Activated CD4-positive, alpha-beta T cell treated with anti-CD3 and anti-CD28 coated beads, Interleukin-2, amount 10 ng/mL, durations not matched to agents 7 days and 5 days (primary cell): Measurements from ENCODE around the gene RPEL1. TPM values are rescaled to one million over a fixed set of nuclear protein-coding genes. Genes with fewer than 3 reads are reported as not detected.

Experiments used
- CTCF ChIA-PET: fragments of 350-600 bp; sonication (Branson Sonifier 250); formaldehyde crosslinking; loops from one replicate; lab custom pipeline; 2021; ENCODE audit warnings: antibody characterized with exemption; lab: Charles Lee
- POLR2A ChIA-PET: fragments of 350-600 bp; sonication (Branson Sonifier 250); formaldehyde crosslinking; loops from one replicate; lab custom pipeline; 2021; ENCODE audit warnings: antibody characterized with exemption; lab: Charles Lee
- DNase-seq: peaks from one replicate; pipeline ENCODE4 v3.0.0-alpha.2; 2020
- H3K27ac Mint-ChIP-seq: one replicate; pipeline ENCODE4 v1.8.0; 2021; ENCODE audit warnings: mild to moderate bottlenecking, moderate library complexity, mixed read lengths
- H3K27me3 Mint-ChIP-seq: one replicate; pipeline ENCODE4 v1.8.0; 2021; ENCODE audit warnings: mixed read lengths
- H3K36me3 Mint-ChIP-seq: one replicate; pipeline ENCODE4 v1.8.0; 2021; ENCODE audit warnings: low read depth, mixed read lengths
- H3K4me1 Mint-ChIP-seq: one replicate; pipeline ENCODE4 v1.8.0; 2021; ENCODE audit warnings: mixed read lengths
- H3K4me3 Mint-ChIP-seq: one replicate; pipeline ENCODE4 v1.8.0; 2021; ENCODE audit warnings: mild to moderate bottlenecking, moderate library complexity, mixed read lengths
- H3K9me3 Mint-ChIP-seq: one replicate; pipeline ENCODE4 v1.8.0; 2021; ENCODE audit warnings: mixed read lengths
- total RNA-seq, 2 experiments: library from RNA; stranded (reverse); gene quantifications; one replicate each; pipeline ENCODE4 v1.2.3, GENCODE V29; 2021

RPEL1 gene
- total RNA-seq, 2 experiments from 2014 or later, result not detected

DNA sequence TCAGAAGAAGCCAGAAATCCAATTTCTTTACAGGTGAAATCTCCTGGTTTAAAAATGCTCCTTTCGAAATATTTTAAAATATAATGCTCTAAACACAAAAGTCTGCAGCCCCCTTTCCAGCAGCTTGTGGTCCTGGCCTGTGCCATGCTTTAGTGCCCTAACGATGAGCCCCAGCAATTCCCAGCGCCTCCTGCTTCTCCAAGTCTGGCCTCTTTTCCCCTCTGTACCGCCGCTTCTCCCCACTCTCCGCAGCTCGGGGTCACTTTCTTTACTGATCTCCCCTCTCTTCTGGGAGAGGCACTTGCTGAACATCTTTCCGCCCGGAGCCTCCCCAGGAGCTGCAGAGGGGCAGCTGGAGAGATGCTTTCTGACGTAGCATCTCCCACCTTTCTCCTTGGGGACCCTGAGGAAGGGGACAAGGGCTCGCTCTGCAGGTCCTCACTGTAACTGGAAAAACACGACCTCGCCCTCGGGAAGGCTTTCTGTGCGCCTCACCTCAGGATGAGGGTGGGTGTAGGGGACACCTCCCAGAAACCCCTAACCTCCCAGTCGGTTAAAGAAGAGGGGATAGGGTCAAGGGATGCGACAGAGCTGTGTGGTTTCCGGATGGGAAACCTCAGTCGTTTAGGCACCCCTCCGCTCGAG is 30.7 kb downstream of the RPEL1 start:
- no peak overlapping the region for H3K27ac Mint-ChIP-seq
- H3K9me3 Mint-ChIP-seq, result peaks cover 7% of the 10 kb centered on the region
- H3K36me3 Mint-ChIP-seq, result no peaks in the 10 kb centered on the region
- H3K4me1 Mint-ChIP-seq, result peaks cover 13% of the 10 kb centered on the region
- no peak for DNase-seq
- peaks cover 54% of the 10 kb centered on the region for H3K27me3 Mint-ChIP-seq
- POLR2A ChIA-PET, result no interaction called here
- peak overlapping the region; percentile 50 for H3K4me3 Mint-ChIP-seq
- CTCF ChIA-PET, result interaction anchor here (1.3 kb wide), 1 partner anchor 358 kb away, joined by 6 read pairs; the partner anchor contains the start of gene CNNM2

DNA sequence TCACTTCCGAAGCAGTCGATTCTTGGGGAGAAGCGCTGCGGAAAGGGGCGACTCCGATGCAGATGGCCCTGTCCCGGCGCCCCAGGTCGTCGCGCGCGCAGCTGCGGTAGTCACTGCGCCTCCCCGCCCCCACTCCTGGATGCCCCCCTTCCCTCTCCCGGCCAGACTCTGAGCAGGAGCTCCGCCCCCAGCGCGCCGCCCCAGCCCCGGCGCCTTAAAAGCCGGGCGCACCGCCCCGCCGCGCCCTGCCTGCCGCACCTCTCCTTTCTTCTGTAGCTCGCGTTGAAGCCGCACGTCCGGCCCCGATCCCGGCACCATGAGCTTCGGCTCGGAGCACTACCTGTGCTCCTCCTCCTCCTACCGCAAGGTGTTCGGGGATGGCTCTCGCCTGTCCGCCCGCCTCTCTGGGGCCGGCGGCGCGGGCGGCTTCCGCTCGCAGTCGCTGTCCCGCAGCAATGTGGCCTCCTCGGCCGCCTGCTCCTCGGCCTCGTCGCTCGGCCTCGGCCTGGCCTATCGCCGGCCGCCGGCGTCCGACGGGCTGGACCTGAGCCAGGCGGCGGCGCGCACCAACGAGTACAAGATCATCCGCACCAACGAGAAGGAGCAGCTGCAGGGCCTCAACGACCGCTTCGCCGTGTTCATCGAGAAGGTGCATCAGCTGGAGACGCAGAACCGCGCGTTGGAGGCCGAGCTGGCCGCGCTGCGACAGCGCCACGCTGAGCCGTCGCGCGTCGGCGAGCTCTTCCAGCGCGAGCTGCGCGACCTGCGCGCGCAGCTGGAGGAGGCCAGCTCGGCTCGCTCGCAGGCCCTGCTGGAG is 31.4 kb downstream of the RPEL1 start, which contains the start of gene INA:
TSS of gene INA (plus strand) at position 243 of the 817 bp plus-strand sequence. CDS start at position 317, 74 bp downstream.
- CTCF ChIA-PET, result interaction anchor here (1.3 kb wide), 1 partner anchor 359 kb away, joined by 6 read pairs; the partner anchor contains the start of gene CNNM2
- H3K36me3 Mint-ChIP-seq, result no peaks in the 10 kb centered on the region
- peak within 1 kb of the TSS; percentile 50 for H3K4me3 Mint-ChIP-seq
- peaks cover 7% of the 10 kb centered on the region for H3K9me3 Mint-ChIP-seq
- H3K27ac Mint-ChIP-seq, result no peak within 1 kb of the TSS
- DNase-seq, result peak; percentile 21
- POLR2A ChIA-PET, result interaction anchor here (0.7 kb wide), 1 partner anchor 287 kb away, joined by 3 read pairs; no protein-coding TSS in a partner anchor
- H3K27me3 Mint-ChIP-seq, result peaks cover 58% of the 10 kb centered on the region
- H3K4me1 Mint-ChIP-seq, result peaks cover 13% of the 10 kb centered on the region

DNA sequence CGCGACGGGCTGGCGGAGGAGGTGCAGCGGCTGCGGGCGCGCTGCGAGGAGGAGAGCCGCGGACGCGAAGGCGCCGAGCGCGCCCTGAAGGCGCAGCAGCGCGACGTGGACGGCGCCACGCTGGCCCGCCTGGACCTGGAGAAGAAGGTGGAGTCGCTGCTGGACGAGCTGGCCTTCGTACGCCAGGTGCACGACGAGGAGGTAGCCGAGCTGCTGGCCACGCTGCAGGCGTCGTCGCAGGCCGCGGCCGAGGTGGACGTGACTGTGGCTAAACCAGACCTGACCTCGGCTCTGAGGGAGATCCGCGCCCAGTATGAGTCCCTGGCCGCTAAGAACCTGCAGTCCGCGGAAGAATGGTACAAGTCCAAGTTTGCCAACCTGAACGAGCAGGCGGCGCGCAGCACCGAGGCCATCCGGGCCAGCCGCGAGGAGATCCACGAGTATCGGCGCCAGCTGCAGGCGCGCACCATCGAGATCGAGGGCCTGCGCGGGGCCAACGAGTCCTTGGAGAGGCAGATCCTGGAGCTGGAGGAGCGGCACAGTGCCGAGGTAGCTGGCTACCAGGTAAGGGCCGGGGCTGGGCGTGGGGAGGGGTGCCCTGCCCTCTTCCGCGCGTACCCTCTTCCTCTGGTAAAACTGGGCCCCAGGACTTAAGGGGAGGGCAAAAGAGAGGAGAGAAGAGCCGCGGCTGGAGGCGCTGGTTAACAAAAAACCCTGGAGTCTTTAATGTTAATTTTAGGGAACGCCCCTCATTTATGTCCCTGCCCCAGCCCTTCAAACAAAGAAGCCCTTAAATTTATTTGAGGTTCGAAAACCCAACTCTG is 32.2 kb downstream of the RPEL1 start:
- H3K4me1 Mint-ChIP-seq, result peaks cover 13% of the 10 kb centered on the region
- peaks cover 7% of the 10 kb centered on the region for H3K9me3 Mint-ChIP-seq
- no peak for DNase-seq
- H3K27me3 Mint-ChIP-seq, result peaks cover 63% of the 10 kb centered on the region
- CTCF ChIA-PET, result interaction anchor here (0.6 to 1.3 kb wide), 3 partner anchors 23 to 360 kb away, joined by 3 to 6 read pairs (median 4); partner anchors contain the start of gene CNNM2
- POLR2A ChIA-PET, result interaction anchor here (0.7 kb wide), 1 partner anchor 286 kb away, joined by 3 read pairs; no protein-coding TSS in a partner anchor
- no peak overlapping the region for H3K4me3 Mint-ChIP-seq
- no peak overlapping the region for H3K27ac Mint-ChIP-seq
- no peaks in the 10 kb centered on the region for H3K36me3 Mint-ChIP-seq

DNA sequence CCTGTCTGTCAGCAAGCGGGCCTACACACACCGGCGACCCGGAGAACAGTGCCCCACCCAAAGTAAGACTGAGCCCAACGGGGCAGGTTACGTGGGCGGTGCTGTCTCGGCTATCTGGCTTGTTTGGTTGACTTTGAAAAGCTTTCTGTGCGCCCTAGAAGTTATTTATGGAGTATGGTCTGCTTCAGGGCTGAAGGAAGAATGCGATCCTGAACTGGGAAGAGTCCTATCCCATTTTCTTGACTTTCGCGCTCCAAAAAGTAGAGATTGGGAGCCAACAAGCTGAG is 32.8 kb downstream of the RPEL1 start:
- ChIA-PET CTCF (interaction anchor here (0.6 to 1.5 kb wide), 4 partner anchors 24 to 361 kb away, joined by 3 to 5 read pairs (median 4); no protein-coding TSS in a partner anchor), POLR2A (no interaction called here)
- DNase-seq, result no peak
- Mint-ChIP-seq H3K4me3 (no peak overlapping the region), H3K36me3 (no peaks in the 10 kb centered on the region), H3K9me3 (peaks cover 7% of the 10 kb centered on the region), H3K27me3 (peaks cover 68% of the 10 kb centered on the region), H3K4me1 (peaks cover 13% of the 10 kb centered on the region), H3K27ac (no peak overlapping the region)

DNA sequence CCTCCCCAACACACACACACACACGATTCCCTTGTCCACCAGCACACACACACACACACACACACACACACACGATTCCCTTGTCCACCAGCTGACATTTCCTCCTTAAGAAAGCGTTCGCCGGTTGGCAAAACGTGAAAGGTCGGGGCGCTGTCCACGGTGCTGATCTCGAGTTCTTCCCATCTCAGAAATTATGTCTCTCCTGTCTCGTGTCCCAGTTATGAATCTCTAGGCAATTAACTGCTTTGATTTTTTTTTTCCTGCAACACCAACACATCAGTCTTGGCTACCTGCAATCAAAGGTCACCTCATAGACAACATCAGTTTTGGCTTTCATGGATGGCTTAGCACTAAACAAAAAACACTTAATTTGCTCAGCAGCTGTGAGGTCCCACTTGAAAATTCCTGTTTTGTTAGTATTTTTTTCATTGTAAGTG is 33.2 kb downstream of the RPEL1 start:
- Mint-ChIP-seq H3K27me3 (peaks cover 69% of the 10 kb centered on the region), H3K27ac (no peak overlapping the region), H3K36me3 (no peaks in the 10 kb centered on the region), H3K9me3 (peaks cover 7% of the 10 kb centered on the region), H3K4me1 (peaks cover 13% of the 10 kb centered on the region), H3K4me3 (peak overlapping the region; percentile 42)
- POLR2A ChIA-PET, result no interaction called here
- CTCF ChIA-PET, result interaction anchor here (0.6 to 1.5 kb wide), 5 partner anchors 24 to 648 kb away, joined by 3 to 5 read pairs (median 3); no protein-coding TSS in a partner anchor
- peak; percentile 65 for DNase-seq

DNA sequence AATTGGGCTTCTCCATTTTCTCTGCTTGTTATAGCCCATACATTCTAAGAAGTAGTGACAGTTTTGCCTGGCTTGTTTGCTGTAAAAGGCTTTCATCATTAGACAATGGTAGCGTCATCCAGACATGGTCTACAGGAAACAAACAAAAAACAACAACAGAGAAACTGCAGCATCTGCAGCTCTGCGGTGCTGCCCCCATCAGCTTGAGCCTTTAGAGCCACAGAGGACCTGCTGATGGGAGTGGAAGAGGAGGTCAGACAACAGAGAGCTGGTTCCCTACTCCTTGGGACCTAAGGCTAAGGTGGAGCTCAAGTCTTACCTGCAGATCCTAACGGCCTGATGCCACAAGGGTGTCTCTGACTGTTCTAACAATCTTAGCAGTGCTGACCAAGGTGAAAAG is 34.3 kb downstream of the RPEL1 start:
- H3K4me3 Mint-ChIP-seq, result no peak overlapping the region
- H3K27me3 Mint-ChIP-seq, result peaks cover 72% of the 10 kb centered on the region
- H3K4me1 Mint-ChIP-seq, result peaks cover 13% of the 10 kb centered on the region
- no peaks in the 10 kb centered on the region for H3K36me3 Mint-ChIP-seq
- no peak for DNase-seq
- POLR2A ChIA-PET, result no interaction called here
- CTCF ChIA-PET, result interaction anchor here (1.5 kb wide), 1 partner anchor 363 kb away, joined by 5 read pairs; no protein-coding TSS in a partner anchor
- H3K27ac Mint-ChIP-seq, result no peak overlapping the region
- peaks cover 7% of the 10 kb centered on the region for H3K9me3 Mint-ChIP-seq

DNA sequence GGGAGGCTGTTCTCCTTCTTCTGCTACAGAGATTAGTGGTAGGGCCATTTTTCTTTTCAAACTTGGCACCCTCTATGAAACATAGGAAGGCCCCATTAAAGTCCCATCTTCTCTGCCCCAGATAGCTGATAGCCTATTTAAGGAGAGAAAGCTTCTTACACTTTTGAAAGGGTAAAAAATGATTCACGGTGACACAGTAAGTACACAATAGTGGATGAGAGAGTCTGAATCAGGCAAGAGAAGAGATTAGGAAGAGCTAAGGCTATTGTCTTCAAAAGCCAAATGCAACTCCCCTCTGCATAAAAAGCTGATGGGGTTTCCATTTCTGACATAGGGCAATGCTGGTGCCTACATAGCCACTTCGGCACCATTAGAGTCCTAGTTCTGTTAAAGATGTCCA is 34.8 kb downstream of the RPEL1 start:
- Mint-ChIP-seq H3K4me3 (no peak overlapping the region), H3K9me3 (peaks cover 7% of the 10 kb centered on the region), H3K27me3 (peaks cover 68% of the 10 kb centered on the region), H3K27ac (no peak overlapping the region), H3K36me3 (no peaks in the 10 kb centered on the region), H3K4me1 (peaks cover 13% of the 10 kb centered on the region)
- no peak for DNase-seq
- ChIA-PET POLR2A (no interaction called here), CTCF (no interaction called here)

DNA sequence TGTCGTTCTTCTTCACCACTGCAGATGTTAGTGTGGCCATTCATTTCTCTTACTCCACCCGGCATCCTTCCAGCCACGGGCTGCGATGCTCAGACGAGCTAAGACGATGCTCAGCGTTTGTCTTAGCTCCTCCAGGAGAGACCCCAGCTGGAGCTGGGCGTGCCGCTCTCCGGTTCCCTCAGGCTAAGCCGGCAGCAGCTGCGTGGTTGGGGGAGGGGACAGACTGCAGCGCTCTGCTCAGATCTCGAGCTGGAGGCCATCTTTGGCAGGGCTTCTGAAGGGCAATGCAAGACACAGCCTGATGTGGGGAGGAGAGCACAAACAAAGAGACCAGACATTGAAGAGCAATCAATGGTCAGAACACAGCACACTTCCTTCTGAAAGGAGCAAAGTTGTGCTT is 36.1 kb downstream of the RPEL1 start:
- no peak overlapping the region for H3K27ac Mint-ChIP-seq
- no peak overlapping the region for H3K4me3 Mint-ChIP-seq
- ChIA-PET POLR2A (no interaction called here), CTCF (interaction anchor here (1.5 kb wide), 1 partner anchor 10 kb away, joined by 3 read pairs; no protein-coding TSS in a partner anchor)
- DNase-seq, result no peak
- peaks cover 7% of the 10 kb centered on the region for H3K9me3 Mint-ChIP-seq
- H3K4me1 Mint-ChIP-seq, result peaks cover 9% of the 10 kb centered on the region
- H3K36me3 Mint-ChIP-seq, result no peaks in the 10 kb centered on the region
- H3K27me3 Mint-ChIP-seq, result peaks cover 55% of the 10 kb centered on the region

DNA sequence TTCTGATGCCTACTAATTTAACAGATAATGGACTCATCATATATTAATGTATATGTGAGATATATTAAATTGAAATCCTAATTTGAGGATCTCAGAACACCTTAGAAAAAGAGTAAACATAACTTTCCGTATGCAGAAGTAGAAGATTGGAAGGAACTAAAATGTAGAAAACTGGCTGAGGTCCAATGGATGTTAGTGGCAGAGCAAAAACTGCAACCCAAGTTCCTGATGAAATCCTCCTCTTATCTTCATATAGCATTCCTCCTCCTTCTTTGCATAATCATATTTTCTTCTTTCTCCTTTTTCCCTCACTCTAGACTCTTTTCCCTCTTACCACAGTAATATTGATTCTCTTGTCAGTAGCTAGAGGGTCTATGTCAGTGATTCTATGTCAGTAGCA is 37.3 kb downstream of the RPEL1 start:
- H3K4me1 Mint-ChIP-seq, result peaks cover 6% of the 10 kb centered on the region
- no peak for DNase-seq
- CTCF ChIA-PET, result no interaction called here

DNA sequence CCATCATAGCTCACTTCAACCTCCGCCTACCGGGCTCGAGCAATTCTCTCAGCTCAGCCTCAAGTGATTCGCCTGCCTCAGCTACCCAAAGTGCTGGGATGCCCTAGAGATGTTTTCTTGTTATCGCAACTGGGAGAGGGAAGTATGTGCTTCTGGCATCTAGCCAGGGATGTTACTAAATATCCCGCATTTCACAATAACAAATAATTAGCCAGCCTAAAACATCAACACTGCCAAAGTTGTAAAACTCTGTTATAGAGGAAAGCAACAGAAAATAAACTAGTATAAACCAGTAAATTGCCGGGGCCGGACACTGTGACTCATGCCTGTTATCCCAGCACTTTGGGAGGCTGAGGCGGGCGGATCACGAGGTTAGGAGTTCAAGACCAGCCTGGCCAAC is 38.5 kb downstream of the RPEL1 start:
- peaks cover under 1% of the 10 kb centered on the region for H3K9me3 Mint-ChIP-seq
- no peak for DNase-seq
- H3K27me3 Mint-ChIP-seq, result peaks cover 44% of the 10 kb centered on the region
- no peaks in the 10 kb centered on the region for H3K4me1 Mint-ChIP-seq
- H3K36me3 Mint-ChIP-seq, result no peaks in the 10 kb centered on the region
- CTCF ChIA-PET, result interaction anchor here (0.7 kb wide), 1 partner anchor 318 kb away, joined by 3 read pairs; no protein-coding TSS in a partner anchor
- no peak overlapping the region for H3K4me3 Mint-ChIP-seq
- POLR2A ChIA-PET, result no interaction called here
- H3K27ac Mint-ChIP-seq, result no peak overlapping the region

More for the DNA sequence above, 37.3 kb downstream of the RPEL1 start:
- Mint-ChIP-seq H3K9me3 (peaks cover 7% of the 10 kb centered on the region), H3K27me3 (peaks cover 53% of the 10 kb centered on the region), H3K27ac (no peak overlapping the region), H3K36me3 (no peaks in the 10 kb centered on the region), H3K4me3 (no peak overlapping the region)
- POLR2A ChIA-PET, result interaction anchor here (0.6 kb wide), 1 partner anchor 45 kb away, joined by 3 read pairs; no protein-coding TSS in a partner anchor

DNA sequence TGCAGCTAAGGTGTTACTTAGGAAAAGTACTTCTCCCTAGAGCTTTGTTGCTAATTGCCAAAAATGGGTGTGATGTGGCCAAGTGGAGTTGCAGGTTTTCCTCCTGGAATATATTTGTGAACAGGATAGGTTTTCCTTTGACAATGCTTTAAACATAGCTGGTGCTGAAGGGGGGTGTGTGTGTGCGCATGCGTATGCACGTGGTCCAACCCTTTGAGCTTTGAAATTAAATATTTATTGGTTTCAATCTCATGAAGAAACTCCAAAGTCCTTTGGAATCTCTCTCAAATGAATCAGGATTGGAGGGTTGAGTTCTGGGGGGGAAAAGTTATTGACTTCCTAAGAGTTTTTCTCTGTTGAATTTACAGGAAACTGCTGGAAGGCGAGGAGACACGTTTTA is 42.3 kb downstream of the RPEL1 start:
- no peak for DNase-seq
- no peaks in the 10 kb centered on the region for H3K36me3 Mint-ChIP-seq
- no peaks in the 10 kb centered on the region for H3K4me1 Mint-ChIP-seq
- H3K27me3 Mint-ChIP-seq, result peaks cover 22% of the 10 kb centered on the region
- ChIA-PET POLR2A (no interaction called here), CTCF (no interaction called here)
- H3K9me3 Mint-ChIP-seq, result no peaks in the 10 kb centered on the region
- no peak overlapping the region for H3K27ac Mint-ChIP-seq
- H3K4me3 Mint-ChIP-seq, result no peak overlapping the region

DNA sequence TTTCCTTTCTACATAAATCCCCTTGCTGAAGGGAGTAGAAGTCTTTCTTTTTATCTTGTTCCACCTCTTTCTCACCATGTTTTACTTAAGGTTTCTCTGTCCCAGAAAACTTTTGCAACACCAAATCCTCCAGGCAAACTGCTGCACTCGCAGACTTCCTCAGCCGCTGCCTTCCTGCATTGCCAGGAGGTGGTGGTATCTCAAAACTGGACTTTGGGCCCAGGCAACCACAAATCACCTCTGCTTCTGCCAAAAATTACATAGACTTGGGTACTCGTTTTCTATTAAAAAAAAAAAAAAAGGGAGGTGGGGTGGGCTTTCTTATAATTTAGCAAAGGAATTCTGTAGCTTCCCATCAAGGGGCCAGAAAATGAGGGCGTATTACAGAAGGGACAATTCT is 45.9 kb downstream of the RPEL1 start:
- CTCF ChIA-PET, result interaction anchor here (0.8 kb wide), 1 partner anchor 10 kb away, joined by 3 read pairs; no protein-coding TSS in a partner anchor
- H3K27ac Mint-ChIP-seq, result no peak overlapping the region
- no peaks in the 10 kb centered on the region for H3K36me3 Mint-ChIP-seq
- no peak for DNase-seq
- peaks cover 13% of the 10 kb centered on the region for H3K27me3 Mint-ChIP-seq
- H3K9me3 Mint-ChIP-seq, result no peaks in the 10 kb centered on the region
- no peaks in the 10 kb centered on the region for H3K4me1 Mint-ChIP-seq
- POLR2A ChIA-PET, result no interaction called here
- no peak overlapping the region for H3K4me3 Mint-ChIP-seq
